GM12801 (cell line): ENCODE data around the gene RAE1.

ENCODE experiments used
- TF ChIP-seq, protein P1 (sequence below): IDR thresholded peaks from one replicate; pipeline ENCODE4 v1.5.1; 2011; ENCODE audit warnings: control low read depth; ENCODE audit not compliant: insufficient read length; ENCODE audit errors: extremely low read depth

Gene RAE1

DNA sequence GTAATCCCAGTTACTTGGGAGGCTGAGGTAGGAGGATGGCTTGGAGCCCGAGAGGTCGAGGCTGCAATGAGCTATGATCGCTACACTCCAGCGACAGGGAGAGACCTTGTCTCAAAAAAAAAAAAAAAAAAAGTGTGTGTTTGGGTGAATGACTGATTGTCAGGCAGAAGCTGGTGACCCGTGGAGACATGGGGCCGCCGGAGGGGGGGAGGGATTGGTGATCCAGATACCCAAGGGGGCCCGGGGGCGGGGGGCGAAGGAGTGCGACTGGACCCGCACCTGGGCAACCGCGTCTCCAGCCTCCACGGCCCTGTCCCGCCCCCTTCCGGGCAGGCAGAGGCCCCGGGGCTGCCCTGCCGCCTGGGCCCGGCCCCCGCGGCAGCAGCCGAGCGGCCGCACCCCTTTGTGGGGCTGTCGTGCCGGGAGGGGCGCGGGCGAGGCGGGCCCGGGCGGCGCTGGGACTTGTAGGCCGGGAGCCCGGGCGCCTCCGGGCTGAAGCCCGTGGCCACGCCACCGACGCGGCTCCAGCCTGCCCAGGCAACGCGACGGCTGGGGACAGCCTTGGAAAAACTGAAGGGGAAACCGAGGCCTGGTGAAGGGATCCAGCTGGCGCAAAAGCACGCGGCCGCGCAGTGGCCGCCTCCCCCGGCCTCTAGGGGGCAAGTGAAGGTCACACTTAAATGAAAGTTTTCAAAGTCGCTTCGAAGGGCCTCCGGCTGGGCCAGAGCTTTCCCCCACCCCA lies 38.1 kb downstream of the RAE1 start:
- TF ChIP-seq, protein P1, sequence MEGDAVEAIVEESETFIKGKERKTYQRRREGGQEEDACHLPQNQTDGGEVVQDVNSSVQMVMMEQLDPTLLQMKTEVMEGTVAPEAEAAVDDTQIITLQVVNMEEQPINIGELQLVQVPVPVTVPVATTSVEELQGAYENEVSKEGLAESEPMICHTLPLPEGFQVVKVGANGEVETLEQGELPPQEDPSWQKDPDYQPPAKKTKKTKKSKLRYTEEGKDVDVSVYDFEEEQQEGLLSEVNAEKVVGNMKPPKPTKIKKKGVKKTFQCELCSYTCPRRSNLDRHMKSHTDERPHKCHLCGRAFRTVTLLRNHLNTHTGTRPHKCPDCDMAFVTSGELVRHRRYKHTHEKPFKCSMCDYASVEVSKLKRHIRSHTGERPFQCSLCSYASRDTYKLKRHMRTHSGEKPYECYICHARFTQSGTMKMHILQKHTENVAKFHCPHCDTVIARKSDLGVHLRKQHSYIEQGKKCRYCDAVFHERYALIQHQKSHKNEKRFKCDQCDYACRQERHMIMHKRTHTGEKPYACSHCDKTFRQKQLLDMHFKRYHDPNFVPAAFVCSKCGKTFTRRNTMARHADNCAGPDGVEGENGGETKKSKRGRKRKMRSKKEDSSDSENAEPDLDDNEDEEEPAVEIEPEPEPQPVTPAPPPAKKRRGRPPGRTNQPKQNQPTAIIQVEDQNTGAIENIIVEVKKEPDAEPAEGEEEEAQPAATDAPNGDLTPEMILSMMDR: no peak

DNA sequence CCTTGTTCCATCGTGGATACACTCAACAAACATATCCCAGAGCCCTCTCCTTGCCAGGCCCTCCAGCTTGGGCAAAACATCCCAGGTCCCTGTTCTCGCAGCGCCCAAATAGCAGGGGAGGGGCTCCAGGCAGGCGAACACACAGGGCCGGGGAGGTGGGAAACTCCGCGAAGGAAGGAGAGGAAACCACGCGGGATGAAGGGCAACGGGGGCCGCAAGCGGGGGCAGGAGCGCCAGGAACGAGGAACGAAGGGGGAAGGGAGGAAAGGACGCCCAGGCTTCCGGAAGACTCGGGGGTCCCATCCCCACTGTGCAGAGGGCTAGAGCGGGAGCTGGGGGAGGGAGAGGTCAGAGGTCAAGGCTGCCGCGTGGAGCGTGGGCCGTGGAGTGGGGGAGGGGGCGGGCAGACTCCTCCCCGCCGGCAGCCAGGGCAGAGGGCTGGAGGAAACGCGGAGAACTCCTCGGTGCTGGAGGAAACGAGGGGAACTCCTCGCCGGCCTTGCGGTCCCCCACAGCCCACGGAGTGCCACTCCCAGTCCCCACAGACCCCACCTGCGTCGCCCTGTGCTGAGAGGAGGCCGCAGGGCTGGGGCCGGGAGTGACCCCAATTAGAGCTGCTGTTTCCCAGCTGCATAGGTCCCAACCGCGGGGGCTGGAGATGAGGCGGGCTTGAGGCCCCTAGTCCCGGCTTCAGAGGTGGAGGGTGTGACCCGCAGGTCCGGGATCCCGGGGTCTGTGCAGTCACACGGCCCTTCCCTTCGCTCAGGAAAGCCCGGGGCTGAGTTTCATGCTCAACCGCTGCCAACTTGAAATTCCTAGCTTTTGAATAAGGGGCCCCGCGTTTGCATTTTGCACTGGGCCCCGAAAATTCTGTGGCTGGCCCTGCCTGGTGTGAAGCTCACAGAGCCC lies 38.9 kb downstream of the RAE1 start:
- TF ChIP-seq, protein P1: no peak

DNA sequence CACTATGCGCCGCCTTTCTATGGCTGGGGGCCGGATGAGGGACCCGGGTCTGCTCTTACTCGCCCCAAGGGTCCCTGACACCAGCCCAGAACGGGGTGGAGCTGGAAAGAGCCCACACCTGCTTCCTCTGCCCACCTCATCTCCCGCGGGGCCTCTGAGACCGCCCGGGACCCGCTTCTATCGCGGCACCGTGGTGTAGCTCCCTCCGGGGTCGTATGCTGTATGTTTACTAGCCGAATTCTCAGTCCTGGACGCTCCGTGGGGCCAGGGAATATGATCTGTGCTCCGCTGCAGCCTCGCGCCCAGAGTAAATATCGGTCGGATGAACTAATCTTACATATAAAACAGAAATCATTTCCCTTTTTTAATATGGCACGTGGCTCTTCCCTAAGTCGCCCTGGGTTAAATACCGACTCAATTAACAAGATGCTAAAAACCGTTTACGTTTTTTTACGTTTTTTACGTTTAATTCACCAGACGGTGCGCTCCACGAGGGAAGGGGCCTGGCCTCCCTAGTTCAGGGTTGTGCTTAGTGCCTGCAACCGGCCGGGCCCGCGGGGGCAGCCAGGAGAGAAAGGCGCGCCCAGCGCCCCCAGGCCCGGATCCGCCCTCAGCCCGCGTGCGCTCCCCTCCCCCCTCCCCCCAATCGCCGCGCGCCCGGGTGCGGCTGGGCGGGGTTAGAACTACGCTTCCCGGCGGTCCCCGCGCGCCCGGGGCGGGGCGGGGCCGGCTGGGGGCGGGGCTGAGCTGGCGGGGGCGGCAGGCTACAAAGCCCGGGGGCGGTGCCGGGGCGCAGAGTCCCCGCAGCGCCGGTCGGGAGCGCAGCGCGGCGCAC lies 39.8 kb downstream of the RAE1 start, which contains the start of gene RBM38:
Gene RBM38 (plus strand): TSS at position 793 of the 835 bp plus-strand sequence. CDS start 186 bp downstream, outside the sequence.
- TF ChIP-seq, protein P1: no peak

DNA sequence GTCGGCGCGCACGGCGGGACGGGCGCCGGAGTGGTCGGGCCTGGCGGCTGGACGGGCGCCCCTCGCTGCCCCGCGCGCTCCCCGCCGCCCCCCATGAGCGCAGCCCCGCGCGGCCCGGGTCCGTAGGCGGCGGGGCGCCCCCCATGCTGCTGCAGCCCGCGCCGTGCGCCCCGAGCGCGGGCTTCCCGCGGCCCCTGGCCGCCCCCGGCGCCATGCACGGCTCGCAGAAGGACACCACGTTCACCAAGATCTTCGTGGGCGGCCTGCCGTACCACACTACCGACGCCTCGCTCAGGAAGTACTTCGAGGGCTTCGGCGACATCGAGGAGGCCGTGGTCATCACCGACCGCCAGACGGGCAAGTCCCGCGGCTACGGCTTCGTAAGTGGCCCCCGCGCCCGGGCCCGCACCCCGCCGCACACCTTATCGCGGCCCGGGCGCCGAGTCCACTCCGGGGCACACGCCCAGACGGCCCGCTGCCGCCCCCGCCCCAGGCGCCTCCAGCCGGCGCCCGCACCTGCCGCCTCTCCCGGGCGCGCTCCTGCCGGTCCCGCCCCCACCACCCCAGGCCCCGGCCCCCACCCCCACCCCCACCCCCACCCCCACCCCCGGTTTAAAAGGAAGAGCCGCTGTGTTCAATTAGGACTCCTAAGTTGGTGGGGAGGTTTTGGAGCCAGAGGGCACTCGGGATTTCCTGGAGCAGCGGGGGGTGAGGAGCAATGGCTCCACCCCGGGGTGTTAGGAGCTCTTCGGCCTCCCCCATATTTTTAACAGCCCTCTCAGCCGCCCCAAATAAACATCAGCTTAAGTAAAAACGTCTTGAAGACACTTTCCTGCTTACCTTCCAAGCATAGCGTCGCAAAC lies 40.6 kb downstream of the RAE1 start:
- TF ChIP-seq, protein P1: no peak

DNA sequence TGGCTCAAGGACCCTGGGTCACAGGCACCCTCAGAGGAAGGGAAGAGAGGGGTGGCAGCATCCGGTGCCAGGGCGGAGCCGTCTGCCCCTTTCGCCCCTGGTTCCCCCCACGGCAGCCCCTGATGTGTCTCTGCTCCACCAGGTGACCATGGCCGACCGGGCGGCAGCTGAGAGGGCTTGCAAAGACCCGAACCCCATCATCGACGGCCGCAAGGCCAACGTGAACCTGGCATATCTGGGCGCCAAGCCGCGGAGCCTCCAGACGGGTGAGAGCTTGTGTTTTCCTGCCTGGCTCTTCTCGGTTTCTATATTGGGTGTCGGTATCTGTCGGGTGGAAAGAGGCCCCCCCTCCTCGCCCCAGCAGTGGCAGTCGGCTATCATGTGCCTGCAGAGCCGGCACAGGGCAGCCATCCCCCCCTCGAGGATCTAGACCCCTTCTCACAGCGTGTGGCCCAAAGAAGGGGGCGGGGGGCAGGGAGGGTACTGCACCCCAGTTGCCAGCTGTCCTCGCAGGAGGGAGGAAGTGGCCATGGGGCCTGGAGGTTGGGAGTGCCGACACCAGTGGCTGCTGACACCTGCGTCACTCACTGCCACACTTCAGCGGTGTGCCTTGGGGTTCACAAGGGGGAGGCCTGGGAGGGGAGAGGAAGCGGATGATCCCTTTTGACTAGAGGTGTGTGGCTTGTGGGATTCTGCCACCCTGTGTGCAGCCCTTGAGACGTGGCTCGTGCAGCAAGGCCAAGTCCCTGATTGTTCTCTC lies 41.6 kb downstream of the RAE1 start:
- TF ChIP-seq, protein P1: no peak

DNA sequence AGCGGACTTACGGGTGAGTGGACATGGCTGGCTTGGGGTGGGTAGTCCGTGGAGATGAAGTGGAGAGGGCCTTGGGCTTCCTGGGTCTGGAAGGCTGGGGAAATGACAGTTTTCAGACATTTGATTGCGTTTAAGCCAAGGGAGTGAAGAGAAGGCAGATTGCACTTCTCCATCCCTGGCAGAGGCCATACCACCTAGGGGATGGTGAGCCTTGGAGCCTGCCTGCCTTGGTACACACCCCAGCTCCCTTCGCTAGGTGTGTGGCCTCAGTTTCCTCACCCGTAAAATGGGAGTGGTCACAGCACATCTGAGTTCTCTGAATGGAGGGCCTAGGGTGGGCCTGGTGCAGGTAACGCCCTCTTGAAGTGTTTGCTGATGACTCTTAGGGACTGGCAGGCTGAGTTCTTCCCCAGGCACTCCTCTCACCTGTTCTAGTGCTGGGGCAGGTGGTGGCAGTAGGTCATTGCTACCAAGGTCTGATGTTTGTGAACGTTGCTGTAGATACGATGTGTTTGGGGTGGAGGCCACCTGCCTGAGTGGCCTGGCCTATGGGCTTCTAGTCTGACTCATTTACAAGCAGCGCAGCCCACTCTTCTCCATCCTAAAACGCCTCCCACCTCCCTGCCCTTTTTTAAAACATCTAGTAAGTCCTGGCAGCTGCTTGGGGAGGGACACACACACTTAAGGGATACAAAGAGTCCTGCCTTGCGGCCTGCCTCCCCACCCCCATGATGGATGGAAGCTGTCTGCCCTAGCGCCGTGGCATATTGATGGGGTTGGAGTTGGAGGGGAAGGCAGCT lies 42.5 kb downstream of the RAE1 start:
- TF ChIP-seq, protein P1: no peak
